ENCODE measurements around the gene SLC46A3.

DNA sequence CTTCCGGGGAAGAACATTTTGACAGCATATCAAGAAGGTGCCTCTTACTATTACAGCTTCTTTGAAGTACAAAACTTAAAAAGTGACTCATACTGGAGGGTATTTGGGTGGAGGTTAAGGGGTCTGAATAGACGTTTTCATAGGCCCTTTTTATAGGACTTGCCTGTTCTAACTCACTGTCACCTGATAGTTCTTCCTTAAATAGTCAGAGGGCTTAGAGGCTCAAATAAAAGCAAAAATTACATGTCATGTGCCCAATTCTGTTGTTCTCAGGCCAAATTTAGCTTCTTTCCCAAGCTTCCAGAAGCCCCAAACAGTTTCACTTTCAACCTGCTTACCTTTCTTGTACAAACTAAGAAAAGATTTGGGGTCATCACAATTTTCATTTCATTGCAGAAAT is 16.1 kb upstream of the SLC46A3 start:
- TF ChIP-seq, protein P1, sequence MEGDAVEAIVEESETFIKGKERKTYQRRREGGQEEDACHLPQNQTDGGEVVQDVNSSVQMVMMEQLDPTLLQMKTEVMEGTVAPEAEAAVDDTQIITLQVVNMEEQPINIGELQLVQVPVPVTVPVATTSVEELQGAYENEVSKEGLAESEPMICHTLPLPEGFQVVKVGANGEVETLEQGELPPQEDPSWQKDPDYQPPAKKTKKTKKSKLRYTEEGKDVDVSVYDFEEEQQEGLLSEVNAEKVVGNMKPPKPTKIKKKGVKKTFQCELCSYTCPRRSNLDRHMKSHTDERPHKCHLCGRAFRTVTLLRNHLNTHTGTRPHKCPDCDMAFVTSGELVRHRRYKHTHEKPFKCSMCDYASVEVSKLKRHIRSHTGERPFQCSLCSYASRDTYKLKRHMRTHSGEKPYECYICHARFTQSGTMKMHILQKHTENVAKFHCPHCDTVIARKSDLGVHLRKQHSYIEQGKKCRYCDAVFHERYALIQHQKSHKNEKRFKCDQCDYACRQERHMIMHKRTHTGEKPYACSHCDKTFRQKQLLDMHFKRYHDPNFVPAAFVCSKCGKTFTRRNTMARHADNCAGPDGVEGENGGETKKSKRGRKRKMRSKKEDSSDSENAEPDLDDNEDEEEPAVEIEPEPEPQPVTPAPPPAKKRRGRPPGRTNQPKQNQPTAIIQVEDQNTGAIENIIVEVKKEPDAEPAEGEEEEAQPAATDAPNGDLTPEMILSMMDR (conservative IDR thresholded peaks at IDR 0.05; ENCODE audit: low read length): no peak
- no peak for TF ChIP-seq EZH2phosphoT487 (IDR thresholded peaks at IDR 0.05; ENCODE audit: borderline replicate concordance, low read depth, low read length)
